K562 (cell line): ENCODE data around the gene MEAF6. TPM values are rescaled to one million over a fixed set of nuclear protein-coding genes. Genes with fewer than 3 reads are reported as not detected.

Experiments used
- ATAC-seq: fragments of 200-7000 bp; cut with Tn5 transposase; 3 replicates; pipeline ENCODE4 v1.9.1; 2020; ENCODE audit warnings: moderate library complexity
- BruUV-seq: library from RNA; stranded (reverse); fragments of 400-500 nt; replicated peaks from 2 replicates; lab custom pipeline; 2021; lab: Mats Ljungman, UMichigan
- CTCF ChIA-PET: fragments of 300-600 bp; formaldehyde crosslinking; extraction: SDS; loops from one replicate; lab custom pipeline; 2021; ENCODE audit warnings: low intra/inter-chr PET ratio; lab: Yijun Ruan, JAX
- POLR2A ChIA-PET: fragments of 300-600, 350-650 bp; sonication (Branson Sonifier 250); formaldehyde crosslinking; extraction: SDS; loops from one replicate; lab custom pipeline; 2021; ENCODE audit warnings: antibody characterized with exemption, inconsistent platforms; lab: Yijun Ruan, JAX
- DNase-seq, 4 experiments: peaks; one replicate each; pipeline versions ENCODE4 v3.0.0 to v3.0.0-alpha.2; 2011 to 2018; ENCODE audit warnings: low spot score in 3 of 4, mixed read lengths in 3 of 4; ENCODE audit errors: extremely low read depth in 1 of 4
- FAIRE-seq: peaks from 2 replicates; lab custom pipeline; 2011; peaks lifted over from hg19 to GRCh38; lab: Jason Lieb, UNC
- H2AFZ ChIP-seq: 2 replicates; pipeline ENCODE4 v1.6.0; 2011; ENCODE audit warnings: low read depth, low read length, control low read depth, inconsistent platforms
- H3K27ac ChIP-seq: fragments of 200-600 bp; 3 replicates; pipeline ENCODE4 v1.8.0; 2011; ENCODE audit warnings: low read depth, mild to moderate bottlenecking, control low read depth, inconsistent platforms, low read length, moderate library complexity, mixed read lengths; ENCODE audit errors: extremely low read depth
- H3K27me3 ChIP-seq, 2 experiments: fragments of 300-600 bp in 1 of 2; 2 replicates in 1 of 2; 3 replicates in 1 of 2; pipeline versions ENCODE4 v1.6.0 to v1.8.0; 2011; ENCODE audit warnings: inconsistent platforms in 2 of 2, low read length in 2 of 2, mild to moderate bottlenecking in 1 of 2, mixed read lengths in 1 of 2, moderate library complexity in 1 of 2; ENCODE audit not compliant: control insufficient read depth in 2 of 2, insufficient read depth in 2 of 2
- H3K36me3 ChIP-seq: fragments of 300-600 bp; 3 replicates; pipeline ENCODE4 v1.8.0; 2011; ENCODE audit warnings: mild to moderate bottlenecking, low read length, inconsistent platforms; ENCODE audit not compliant: control insufficient read depth, insufficient read depth
- H3K4me1 ChIP-seq, 2 experiments: fragments of 200-600 bp in 1 of 2; replicated peaks in 1 of 2; 2 replicates in 1 of 2; 3 replicates in 1 of 2; pipeline versions ENCODE4 v1.5.1 to v1.8.0; 2011; ENCODE audit warnings: inconsistent platforms in 2 of 2, low read length in 2 of 2, mild to moderate bottlenecking in 1 of 2, mixed read lengths in 1 of 2, moderate library complexity in 1 of 2; ENCODE audit not compliant: control insufficient read depth in 2 of 2, insufficient read depth in 2 of 2
- H3K4me2 ChIP-seq: 2 replicates; pipeline ENCODE4 v1.6.1; 2011; ENCODE audit warnings: low read length, control low read depth, inconsistent platforms, mixed read lengths; ENCODE audit not compliant: insufficient read depth
- H3K4me3 ChIP-seq: fragments of 200-600 bp; sonication (generic), shearing (Covaris generic); 2 replicates; pipeline ENCODE4 v1.5.1; 2016; ENCODE audit warnings: control low read depth, inconsistent platforms
- H3K79me2 ChIP-seq: fragments of 200-600 bp; 3 replicates; pipeline ENCODE4 v1.8.0; 2011; ENCODE audit warnings: low read length, inconsistent platforms; ENCODE audit not compliant: control insufficient read depth, insufficient read depth
- H3K9ac ChIP-seq, 2 experiments: 2 replicates each; pipeline versions ENCODE4 v1.6.0 to v1.6.1; 2011; ENCODE audit warnings: low read depth in 2 of 2, low read length in 2 of 2, control low read depth in 1 of 2, inconsistent platforms in 1 of 2, mild to moderate bottlenecking in 1 of 2, mixed read lengths in 1 of 2; ENCODE audit not compliant: insufficient read depth in 1 of 2
- H3K9me1 ChIP-seq: one replicate; pipeline ENCODE4 v1.6.0; 2011; ENCODE audit warnings: inconsistent platforms, mild to moderate bottlenecking, low read length, moderate library complexity; ENCODE audit not compliant: control insufficient read depth, insufficient read depth
- H3K9me3 ChIP-seq: replicated peaks from 2 replicates; pipeline ENCODE4 v1.5.1; 2011; ENCODE audit warnings: low read depth, low read length, inconsistent platforms; ENCODE audit not compliant: control insufficient read depth, insufficient read depth
- H4K20me1 ChIP-seq: replicated peaks from 2 replicates; pipeline ENCODE4 v1.6.1; 2011; ENCODE audit warnings: low read length, inconsistent platforms, mixed read lengths; ENCODE audit not compliant: control insufficient read depth, insufficient read depth
- FOXJ2 ChIP-seq: fragments of 200-800 bp; sonication (Bioruptor generic); IDR thresholded peaks from 2 replicates; pipeline ENCODE4 v1.6.1; 2016; ENCODE audit warnings: missing genetic modification characterization, missing compliant biosample characterization
- HEY1 ChIP-seq: fragments of 250-450 bp; sonication (Bioruptor Pico); IDR thresholded peaks from 2 replicates; pipeline ENCODE4 v1.5.0; 2020; ENCODE audit warnings: mild to moderate bottlenecking, moderate library complexity, borderline replicate concordance
- HMG20B ChIP-seq: fragments of 250-450 bp; sonication (Bioruptor Pico); IDR thresholded peaks from 2 replicates; pipeline ENCODE4 v1.5.0; 2021; ENCODE audit warnings: mild to moderate bottlenecking
- MLX ChIP-seq, 2 experiments: fragments of 450-650 bp in 1 of 2; sonication (generic) in 1 of 2; formaldehyde crosslinking; conservative IDR thresholded peaks; 2 replicates each; pipeline versions ENCODE4 v1.4.0 to v1.8.1; 2020 to 2022; ENCODE audit warnings: mild to moderate bottlenecking in 1 of 2, missing genetic modification reagents in 1 of 2
- NCOA4 ChIP-seq: fragments of 450-650 bp; IDR thresholded peaks from 2 replicates; pipeline ENCODE4 v1.6.1; 2018; ENCODE audit warnings: mild to moderate bottlenecking; ENCODE audit not compliant: partially characterized antibody
- PHB2 ChIP-seq: fragments of 450-650 bp; IDR thresholded peaks from 2 replicates; pipeline ENCODE4 v1.6.1; 2017; ENCODE audit warnings: low read depth
- ZFP91 ChIP-seq: sonication (generic); formaldehyde crosslinking; IDR thresholded peaks from 2 replicates; pipeline ENCODE4 v1.8.0; 2022; ENCODE audit warnings: mild to moderate bottlenecking, missing genetic modification reagents
- ZNF23 ChIP-seq: fragments of 250-450 bp; sonication (Bioruptor Pico); IDR thresholded peaks from 2 replicates; pipeline ENCODE4 v1.4.0; 2020; ENCODE audit warnings: mild to moderate bottlenecking
- ZNF444 ChIP-seq: fragments of 250-450 bp; sonication (Bioruptor Pico); IDR thresholded peaks from 2 replicates; pipeline ENCODE4 v1.4.0; 2020; ENCODE audit warnings: mild to moderate bottlenecking, moderate library complexity
- WGBS: fragments of 100-300 bp; shearing (Covaris generic); methylation state at CpG from one replicate; pipeline ENCODE4 v1.1.6; 2016; ENCODE audit warnings: low coverage, mixed read lengths; ENCODE audit not compliant: insufficient coverage; ENCODE audit errors: missing lambda C conversion rate; 5-methylcytosine and 5-hydroxymethylcytosine counted together
- in situ Hi-C: fragments of 300-500 bp; cut with MboI; formaldehyde crosslinking; loops from 4 replicates; pipeline ENCODE4 v1.15.0; 2018; ENCODE audit warnings: inconsistent platforms, mixed read lengths
- intact Hi-C: fragments of 100-400 bp; cut with micrococcal nuclease; formaldehyde crosslinking; loops from 2 replicates; pipeline ENCODE4 v1.14.2; 2022
- polyA plus RNA-seq, 8 experiments: library from polyadenylated mRNA; depleted of rRNA in 4 of 8; stranded (reverse) in 5 of 8; unstranded in 3 of 8; fragments of >200 nt; fragmentation: Nextera tagmentation in 2 of 8; fragmentation: Illumina TruSeq in 1 of 8; extraction: Ambion mirVana in 2 of 8; extraction: Trizol in 1 of 8; gene quantifications; 2 replicates each; pipeline versions ENCODE4 v1.2.1 to v1.2.3, GENCODE V29; 2011 to 2014; ENCODE audit warnings: inconsistent platforms in 1 of 8, missing spikeins in 1 of 8
- total RNA-seq, 7 experiments: library from RNA; depleted of rRNA in 6 of 7; stranded (reverse); fragments of >200 nt in 6 of 7; fragmentation: Illumina TruSeq in 2 of 7; extraction: Trizol in 2 of 7; gene quantifications; 2 replicates each; pipeline versions ENCODE4 v1.2.1 to v1.2.3, GENCODE V29; 2011 to 2021; ENCODE audit warnings: low replicate concordance in 1 of 7

The MEAF6 gene
- total and polyA plus RNA-seq, 9 of the 15 experiments (the other 6 are each of a cell fraction or from before 2014, with no cell fraction given): 55.0 to 151 (median 92.3) TPM

- H3K4me1 ChIP-seq: 0 out of 5 replicates have a peak, but pooled peaks cover 0 to 4% of the 10 kb centered on the region in 2 experiments
- FAIRE-seq: no peak
- intact Hi-C loops (no loop called here), in situ Hi-C loops (no loop called here)
- H3K27me3 ChIP-seq: no peaks in the 10 kb centered on the region
- H3K9me1 ChIP-seq: no peaks in the 10 kb centered on the region
- H3K36me3 ChIP-seq: peaks cover 79% of the 10 kb centered on the region
- H2AFZ ChIP-seq: no peak overlapping the region
- 0 out of 3 replicates have a peak, but pooled peaks cover 2% of the 10 kb centered on the region for H3K79me2 ChIP-seq
- no peak for DNase-seq
- H3K9ac ChIP-seq: no peak overlapping the region
- ATAC-seq: no peak
- no peaks in the 10 kb centered on the region for H3K9me3 ChIP-seq
- CTCF ChIA-PET: no interaction called here
- WGBS: 96% methylated on average over 5 of the region's 5 CpGs
- H3K27ac ChIP-seq: no peak overlapping the region
- TF ChIP-seq MLX (CRISPR knock-in tag; conservative IDR thresholded peaks at IDR 0.05) (no peak), ZFP91 (no peak), ZNF23 (no peak), ZNF444 (CRISPR knock-in tag) (no peak), FOXJ2 (tag) (no peak), HMG20B (no peak), HEY1 (CRISPR knock-in tag) (no peak), PHB2 (no peak), NCOA4 (no peak)
- POLR2A ChIA-PET: interaction anchor here (6.1 to 8.8 kb wide), 2 partner anchors 12 to 16 kb away, joined by 42 to 65 read pairs; partner anchors contain the start of gene MEAF6
- no peaks in the 10 kb centered on the region for H4K20me1 ChIP-seq
- H3K4me3 ChIP-seq: no peak overlapping the region
- no TSS peak for BruUV-seq
- no peak overlapping the region for H3K4me2 ChIP-seq
Observed at GRCh38 chr1:37501661-37502060, 12.9 kb downstream of the MEAF6 start.
